ENCODE results near the gene NEDD4. TPM values are rescaled to one million over a fixed set of nuclear protein-coding genes. Genes with fewer than 3 reads are reported as not detected.
A peak's percentile ranks its signal among the peaks of the same experiment; 100 is the strongest.
"Not testable (repeated sequence)": the region's sequence is repeated elsewhere in the genome, so short reads cannot be mapped to it uniquely, and the experiment has no call there.

The NEDD4 gene
- total and polyA plus RNA-seq, 9 donors = 8.3 to 19.0 (median 10.5) TPM

GRCh38 chr15:55965091-55965490, 28.3 kb downstream of the NEDD4 start:
- H3K36me3 ChIP-seq (ENCODE audit: control insufficient read depth, insufficient read depth, low read length) = no peaks in the 10 kb centered on the region
- 100% methylated on average over 2 of the region's 3 CpGs for WGBS (ENCODE audit: insufficient coverage)
- H3K4me3 ChIP-seq (ENCODE audit: low read length) = no peak overlapping the region
- DNase-seq = no peak
- H3K27ac ChIP-seq (ENCODE audit: low read length) = no peak overlapping the region
- H3K4me1 ChIP-seq (ENCODE audit: control insufficient read depth, insufficient read depth, low read length) = no peaks in the 10 kb centered on the region
- no peaks in the 10 kb centered on the region for H3K9me3 ChIP-seq (replicated peaks; ENCODE audit: control insufficient read depth, low read depth, low read length)
- H3K27me3 ChIP-seq (ENCODE audit: control insufficient read depth, insufficient read depth, low read length) = no peaks in the 10 kb centered on the region

- WGBS (ENCODE audit: insufficient coverage) = 71% methylated on average over 1 of the region's 2 CpGs
- no peak for DNase-seq
Measured at GRCh38 chr15:55960946-55961345, 32.5 kb downstream of the NEDD4 start.

GRCh38 chr15:55959744-55960447, 33.5 kb downstream of the NEDD4 start:
- H3K36me3 ChIP-seq (ENCODE audit: control insufficient read depth, insufficient read depth, low read length) = no peaks in the 10 kb centered on the region
- DNase-seq = no peak
- H3K27ac ChIP-seq (ENCODE audit: low read length) = no peak overlapping the region
- H3K4me3 ChIP-seq (ENCODE audit: low read length) = no peak overlapping the region
- WGBS (ENCODE audit: insufficient coverage) = 58% methylated on average over 2 of the region's 4 CpGs
- H3K27me3 ChIP-seq (ENCODE audit: control insufficient read depth, insufficient read depth, low read length) = no peaks in the 10 kb centered on the region
- no peaks in the 10 kb centered on the region for H3K4me1 ChIP-seq (ENCODE audit: control insufficient read depth, insufficient read depth, low read length)
- H3K9me3 ChIP-seq (replicated peaks; ENCODE audit: control insufficient read depth, low read depth, low read length) = no peaks in the 10 kb centered on the region

More at GRCh38 chr15:55960946-55961345, 32.5 kb downstream of the NEDD4 start:
- no peaks in the 10 kb centered on the region for H3K9me3 ChIP-seq (replicated peaks; ENCODE audit: control insufficient read depth, low read depth, low read length)
- H3K27ac ChIP-seq (ENCODE audit: low read length) = no peak overlapping the region
- H3K4me3 ChIP-seq (ENCODE audit: low read length) = no peak overlapping the region
- H3K27me3 ChIP-seq (ENCODE audit: control insufficient read depth, insufficient read depth, low read length) = no peaks in the 10 kb centered on the region
- no peaks in the 10 kb centered on the region for H3K4me1 ChIP-seq (ENCODE audit: control insufficient read depth, insufficient read depth, low read length)
- no peaks in the 10 kb centered on the region for H3K36me3 ChIP-seq (ENCODE audit: control insufficient read depth, insufficient read depth, low read length)

- Histone ChIP-seq H3K27ac (ENCODE audit: low read length) (no peak overlapping the region), H3K36me3 (ENCODE audit: control insufficient read depth, insufficient read depth, low read length) (no peaks in the 10 kb centered on the region), H3K9me3 (replicated peaks; ENCODE audit: control insufficient read depth, low read depth, low read length) (no peaks in the 10 kb centered on the region), H3K27me3 (ENCODE audit: control insufficient read depth, insufficient read depth, low read length) (no peaks in the 10 kb centered on the region), H3K4me3 (ENCODE audit: low read length) (no peak overlapping the region), H3K4me1 (ENCODE audit: control insufficient read depth, insufficient read depth, low read length) (no peaks in the 10 kb centered on the region)
- WGBS (ENCODE audit: insufficient coverage) = no CpG with 5 or more reads among the region's 1 CpG
- DNase-seq = no peak
Measured at GRCh38 chr15:55958349-55958748, 35.1 kb downstream of the NEDD4 start.

GRCh38 chr15:55954862-55955605, 38.4 kb downstream of the NEDD4 start:
- Histone ChIP-seq H3K4me3 (ENCODE audit: low read length) (no peak overlapping the region), H3K27ac (ENCODE audit: low read length) (no peak overlapping the region), H3K27me3 (ENCODE audit: control insufficient read depth, insufficient read depth, low read length) (no peaks in the 10 kb centered on the region), H3K36me3 (ENCODE audit: control insufficient read depth, insufficient read depth, low read length) (no peaks in the 10 kb centered on the region), H3K9me3 (replicated peaks; ENCODE audit: control insufficient read depth, low read depth, low read length) (no peaks in the 10 kb centered on the region), H3K4me1 (ENCODE audit: control insufficient read depth, insufficient read depth, low read length) (no peaks in the 10 kb centered on the region)
- 86% methylated on average over 1 of the region's 6 CpGs for whole genome bisulfite sequencing (ENCODE audit: insufficient coverage)
- no peak for DNase-seq

GRCh38 chr15:55952501-55953274, 40.7 kb downstream of the NEDD4 start:
- H3K27ac ChIP-seq (ENCODE audit: low read length); H3K27me3 ChIP-seq (ENCODE audit: control insufficient read depth, insufficient read depth, low read length); H3K4me3 ChIP-seq (ENCODE audit: low read length); H3K36me3 ChIP-seq (ENCODE audit: control insufficient read depth, insufficient read depth, low read length); H3K9me3 ChIP-seq (replicated peaks; ENCODE audit: control insufficient read depth, low read depth, low read length); DNase-seq; H3K4me1 ChIP-seq (ENCODE audit: control insufficient read depth, insufficient read depth, low read length): not testable (repeated sequence)
- 99% methylated on average over 8 of the region's 14 CpGs for whole genome bisulfite sequencing (ENCODE audit: insufficient coverage)

- H3K9me3 ChIP-seq (replicated peaks; ENCODE audit: control insufficient read depth, low read depth, low read length); DNase-seq; H3K4me3 ChIP-seq (ENCODE audit: low read length); H3K27ac ChIP-seq (ENCODE audit: low read length); H3K27me3 ChIP-seq (ENCODE audit: control insufficient read depth, insufficient read depth, low read length); H3K36me3 ChIP-seq (ENCODE audit: control insufficient read depth, insufficient read depth, low read length); H3K4me1 ChIP-seq (ENCODE audit: control insufficient read depth, insufficient read depth, low read length): not testable (repeated sequence)
- WGBS (ENCODE audit: insufficient coverage) = 100% methylated on average over 1 of the region's 2 CpGs
Measured at GRCh38 chr15:55944606-55945005, 48.8 kb downstream of the NEDD4 start.

GRCh38 chr15:55942332-55942731, 51.1 kb downstream of the NEDD4 start:
- H3K27ac ChIP-seq (ENCODE audit: low read length) = no peak overlapping the region
- H3K9me3 ChIP-seq (replicated peaks; ENCODE audit: control insufficient read depth, low read depth, low read length) = peaks cover 12% of the 10 kb centered on the region
- DNase-seq = peak; percentile 12
- peaks cover 5% of the 10 kb centered on the region for H3K36me3 ChIP-seq (ENCODE audit: control insufficient read depth, insufficient read depth, low read length)
- H3K4me1 ChIP-seq (ENCODE audit: control insufficient read depth, insufficient read depth, low read length) = no peaks in the 10 kb centered on the region
- no peaks in the 10 kb centered on the region for H3K27me3 ChIP-seq (ENCODE audit: control insufficient read depth, insufficient read depth, low read length)
- no CpG with 5 or more reads among the region's 4 CpGs for WGBS (ENCODE audit: insufficient coverage)
- H3K4me3 ChIP-seq (ENCODE audit: low read length) = no peak overlapping the region

- Histone ChIP-seq H3K36me3 (ENCODE audit: control insufficient read depth, insufficient read depth, low read length) (no peaks in the 10 kb centered on the region), H3K9me3 (replicated peaks; ENCODE audit: control insufficient read depth, low read depth, low read length) (peaks cover 6% of the 10 kb centered on the region), H3K27ac (ENCODE audit: low read length) (no peak overlapping the region), H3K4me1 (ENCODE audit: control insufficient read depth, insufficient read depth, low read length) (no peaks in the 10 kb centered on the region), H3K27me3 (ENCODE audit: control insufficient read depth, insufficient read depth, low read length) (no peaks in the 10 kb centered on the region), H3K4me3 (ENCODE audit: low read length) (no peak overlapping the region)
- DNase-seq = peak; percentile 12
- 78% methylated on average over 3 of the region's 6 CpGs for WGBS (ENCODE audit: insufficient coverage)
Measured at GRCh38 chr15:55937040-55937439, 56.4 kb downstream of the NEDD4 start.

- H3K27ac ChIP-seq (ENCODE audit: low read length) = no peak overlapping the region
- no peaks in the 10 kb centered on the region for H3K4me1 ChIP-seq (ENCODE audit: control insufficient read depth, insufficient read depth, low read length)
- H3K9me3 ChIP-seq (replicated peaks; ENCODE audit: control insufficient read depth, low read depth, low read length) = peaks cover 3% of the 10 kb centered on the region
- H3K36me3 ChIP-seq (ENCODE audit: control insufficient read depth, insufficient read depth, low read length) = no peaks in the 10 kb centered on the region
- DNase-seq = no peak
- H3K4me3 ChIP-seq (ENCODE audit: low read length) = no peak overlapping the region
- WGBS (ENCODE audit: insufficient coverage) = no CpG with 5 or more reads among the region's 4 CpGs
- no peaks in the 10 kb centered on the region for H3K27me3 ChIP-seq (ENCODE audit: control insufficient read depth, insufficient read depth, low read length)
Measured at GRCh38 chr15:55928955-55929354, 64.5 kb downstream of the NEDD4 start.

Data from muscle of leg (tissue), 11 donors.